Endodermal cell (in vitro differentiated cells): ENCODE results near the gene APOH. TPM values are rescaled to one million over a fixed set of nuclear protein-coding genes. Genes with fewer than 3 reads are reported as not detected.

Experiments
- DNase-seq: peaks from one replicate; pipeline ENCODE4 v3.0.0-alpha.2; 2017
- H3K27ac ChIP-seq: 2 replicates; pipeline ENCODE4 v1.5.1; 2013; ENCODE audit warnings: mild to moderate bottlenecking, low read depth, low read length, moderate library complexity
- H3K27me3 ChIP-seq: 2 replicates; pipeline ENCODE4 v1.6.1; 2013; ENCODE audit warnings: mild to moderate bottlenecking, low read length, moderate library complexity; ENCODE audit not compliant: insufficient read depth, control insufficient read depth, poor library complexity, severe bottlenecking
- H3K36me3 ChIP-seq: 2 replicates; pipeline ENCODE4 v1.7.0; 2013; ENCODE audit warnings: mild to moderate bottlenecking, low read length, moderate library complexity; ENCODE audit not compliant: control insufficient read depth, insufficient read depth
- H3K4me1 ChIP-seq: one replicate; pipeline ENCODE4 v1.7.0; 2013; ENCODE audit warnings: low read length; ENCODE audit not compliant: control insufficient read depth, insufficient read depth
- H3K4me3 ChIP-seq: 2 replicates; pipeline ENCODE4 v1.5.1; 2013; ENCODE audit warnings: mild to moderate bottlenecking, low read length, moderate library complexity
- H3K9ac ChIP-seq: 2 replicates; pipeline ENCODE4 v1.6.1; 2013; ENCODE audit warnings: mild to moderate bottlenecking, low read length, moderate library complexity; ENCODE audit not compliant: poor library complexity, severe bottlenecking; ENCODE audit errors: extremely low read depth
- H3K9me3 ChIP-seq: 2 replicates; pipeline ENCODE4 v1.6.1; 2013; ENCODE audit warnings: mild to moderate bottlenecking, low read length, moderate library complexity; ENCODE audit not compliant: control insufficient read depth
- H3K27ac Mint-ChIP-seq: 2 replicates; pipeline ENCODE4 v1.8.0; 2020; ENCODE audit warnings: mixed read lengths
- H3K27me3 Mint-ChIP-seq: 2 replicates; pipeline ENCODE4 v1.8.0; 2021; ENCODE audit warnings: mild to moderate bottlenecking, mixed read lengths; ENCODE audit not compliant: insufficient read depth
- H3K36me3 Mint-ChIP-seq: 2 replicates; pipeline ENCODE4 v1.8.0; 2020; ENCODE audit warnings: low read depth, mixed read lengths
- H3K4me1 Mint-ChIP-seq: 2 replicates; pipeline ENCODE4 v1.8.0; 2020; ENCODE audit warnings: mixed read lengths
- H3K4me3 Mint-ChIP-seq: 2 replicates; pipeline ENCODE4 v1.8.0; 2020; ENCODE audit warnings: mild to moderate bottlenecking, moderate library complexity, mixed read lengths
- H3K9me3 Mint-ChIP-seq: 2 replicates; pipeline ENCODE4 v1.8.0; 2020; ENCODE audit warnings: mild to moderate bottlenecking, mixed read lengths
- WGBS, 2 experiments: methylation state at CpG; one replicate each; pipeline versions ENCODE4 v1.1.5 to v1.1.7; 2013; ENCODE audit warnings: missing lambda C conversion rate in 2 of 2, mixed read lengths in 1 of 2; ENCODE audit not compliant: insufficient coverage in 1 of 2, insufficient read length in 1 of 2; 5-methylcytosine and 5-hydroxymethylcytosine counted together
- long read RNA-seq, 4 experiments: library from polyadenylated mRNA in 2 of 4; library from RNA in 1 of 4; library from capped mRNA in 1 of 4; stranded (forward) in 3 of 4; unstranded in 1 of 4; transcript quantifications; one replicate each; pipeline ENCODE4 v2.0.0, GENCODE V29; 2020 to 2021; ENCODE audit warnings: inconsistent platforms in 1 of 4
- polyA plus RNA-seq, 2 experiments: library from polyadenylated mRNA; stranded (reverse); fragments of 50-300 nt; gene quantifications; one replicate each; pipeline ENCODE4 v1.2.3, GENCODE V29; 2013
- total RNA-seq, 2 donors: library from RNA; stranded (reverse); fragmentation: NEBNext Ultra II Directional in 1 of 2; extraction: Animal tissue kit (Norgen Biotek cat#: 25700) in 1 of 2; gene quantifications; 2 replicates in 1 of 2; 3 replicates in 1 of 2; pipeline ENCODE4 v1.2.1, GENCODE V29; 2021
- TF ChIP-seq, protein P1 (sequence below): fragments of 200-600 bp; sonication (generic); conservative IDR thresholded peaks from 2 replicates; pipeline ENCODE4 v1.5.0; 2021; ENCODE audit warnings: antibody characterized with exemption, mild to moderate bottlenecking

Gene APOH, protein sequence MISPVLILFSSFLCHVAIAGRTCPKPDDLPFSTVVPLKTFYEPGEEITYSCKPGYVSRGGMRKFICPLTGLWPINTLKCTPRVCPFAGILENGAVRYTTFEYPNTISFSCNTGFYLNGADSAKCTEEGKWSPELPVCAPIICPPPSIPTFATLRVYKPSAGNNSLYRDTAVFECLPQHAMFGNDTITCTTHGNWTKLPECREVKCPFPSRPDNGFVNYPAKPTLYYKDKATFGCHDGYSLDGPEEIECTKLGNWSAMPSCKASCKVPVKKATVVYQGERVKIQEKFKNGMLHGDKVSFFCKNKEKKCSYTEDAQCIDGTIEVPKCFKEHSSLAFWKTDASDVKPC
- not detected for total RNA-seq
- polyA plus RNA-seq (2013, experiment 1 of 2), result not detected
- polyA plus RNA-seq (2013, experiment 2 of 2), result not detected
- long read RNA-seq, experiment 1, result 0 reads
- long read RNA-seq, experiment 2, result 0 reads
- long read RNA-seq, experiment 3, result 0 reads
- long read RNA-seq, experiment 4, result 0 reads

DNA sequence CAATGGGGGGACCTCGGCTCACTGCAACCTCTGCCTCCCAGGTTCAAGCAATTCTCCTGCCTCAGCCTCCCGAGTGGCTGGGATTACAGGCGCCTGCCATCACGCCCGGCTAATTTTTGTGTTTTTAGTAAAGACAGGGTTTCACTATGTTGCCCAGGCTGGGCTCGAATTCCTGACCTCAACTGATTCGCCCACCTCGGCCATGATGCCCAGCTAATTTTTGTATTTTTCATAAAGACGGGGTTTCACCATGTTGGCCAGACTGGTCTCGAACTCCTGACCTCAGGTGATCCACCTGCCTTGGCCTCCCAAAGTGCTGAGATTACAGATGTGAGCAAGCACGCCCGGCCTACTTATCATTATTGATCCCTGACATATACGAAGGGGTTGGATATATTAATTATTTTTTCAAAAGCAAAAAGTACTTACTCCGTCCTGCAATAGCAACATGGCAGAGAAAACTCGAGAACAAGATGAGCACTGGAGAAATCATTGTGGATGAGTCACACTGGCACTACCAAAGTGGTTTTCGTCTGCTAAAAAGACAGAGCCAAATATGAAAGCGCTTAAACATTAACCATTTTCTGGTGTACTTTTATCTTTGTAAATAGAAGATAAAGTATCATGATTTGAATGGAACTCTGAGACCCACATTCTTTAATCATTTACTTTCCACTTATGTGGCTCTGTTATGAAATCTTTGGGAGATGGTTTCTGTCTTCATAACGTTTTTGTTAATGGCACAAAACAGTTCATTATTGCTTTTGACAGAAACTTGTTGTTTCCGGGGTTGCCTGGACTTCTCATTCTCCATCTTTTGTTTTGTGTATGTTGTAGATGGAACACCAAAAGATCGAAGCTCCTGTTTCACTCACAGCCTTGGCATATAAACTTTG is at the start of gene APOH:
Gene APOH, minus strand, starts transcription at position 529 of the 896 bp plus-strand sequence. Its CDS starts 36 bp downstream, at position 493.
- H3K9me3 ChIP-seq, result no peaks in the 10 kb centered on the region
- TF ChIP-seq, protein P1, sequence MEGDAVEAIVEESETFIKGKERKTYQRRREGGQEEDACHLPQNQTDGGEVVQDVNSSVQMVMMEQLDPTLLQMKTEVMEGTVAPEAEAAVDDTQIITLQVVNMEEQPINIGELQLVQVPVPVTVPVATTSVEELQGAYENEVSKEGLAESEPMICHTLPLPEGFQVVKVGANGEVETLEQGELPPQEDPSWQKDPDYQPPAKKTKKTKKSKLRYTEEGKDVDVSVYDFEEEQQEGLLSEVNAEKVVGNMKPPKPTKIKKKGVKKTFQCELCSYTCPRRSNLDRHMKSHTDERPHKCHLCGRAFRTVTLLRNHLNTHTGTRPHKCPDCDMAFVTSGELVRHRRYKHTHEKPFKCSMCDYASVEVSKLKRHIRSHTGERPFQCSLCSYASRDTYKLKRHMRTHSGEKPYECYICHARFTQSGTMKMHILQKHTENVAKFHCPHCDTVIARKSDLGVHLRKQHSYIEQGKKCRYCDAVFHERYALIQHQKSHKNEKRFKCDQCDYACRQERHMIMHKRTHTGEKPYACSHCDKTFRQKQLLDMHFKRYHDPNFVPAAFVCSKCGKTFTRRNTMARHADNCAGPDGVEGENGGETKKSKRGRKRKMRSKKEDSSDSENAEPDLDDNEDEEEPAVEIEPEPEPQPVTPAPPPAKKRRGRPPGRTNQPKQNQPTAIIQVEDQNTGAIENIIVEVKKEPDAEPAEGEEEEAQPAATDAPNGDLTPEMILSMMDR, result no peak
- no peaks in the 10 kb centered on the region for H3K36me3 Mint-ChIP-seq
- H3K9me3 Mint-ChIP-seq, result no peaks in the 10 kb centered on the region
- no peak for DNase-seq
- H3K36me3 ChIP-seq, result no peaks in the 10 kb centered on the region
- H3K4me3 Mint-ChIP-seq, result no peak within 1 kb of the TSS
- no peak within 1 kb of the TSS for H3K27ac Mint-ChIP-seq
- H3K27me3 Mint-ChIP-seq, result no peaks in the 10 kb centered on the region
- no peak within 1 kb of the TSS for H3K9ac ChIP-seq
- H3K27ac ChIP-seq, result no peak within 1 kb of the TSS
- no peak within 1 kb of the TSS for H3K4me3 ChIP-seq
- H3K27me3 ChIP-seq, result no peaks in the 10 kb centered on the region
- 91 to 94% methylated on average over 13 to 19 of the region's 20 CpGs for WGBS, 2 experiments
- H3K4me1 ChIP-seq, result no peaks in the 10 kb centered on the region
- H3K4me1 Mint-ChIP-seq, result no peaks in the 10 kb centered on the region

DNA sequence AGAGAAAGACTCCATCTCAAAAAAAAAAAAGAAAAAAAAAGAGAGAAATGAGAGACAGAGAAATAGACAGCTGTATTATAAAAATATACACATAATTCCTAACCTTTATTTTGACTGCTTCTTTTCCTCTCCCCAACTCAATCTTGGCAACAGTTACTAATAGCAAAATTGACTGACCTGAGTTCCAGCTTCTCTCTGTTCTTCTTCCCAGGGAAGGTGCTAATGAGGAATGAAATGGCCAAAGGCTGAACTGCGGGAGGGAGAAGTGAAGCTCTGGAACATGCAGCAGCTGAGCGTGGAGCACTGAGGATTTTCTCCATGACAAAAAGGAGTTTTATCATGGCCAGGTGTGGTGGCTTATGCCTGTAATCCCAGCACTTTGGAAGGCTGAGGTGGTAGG is 48.0 kb upstream of the APOH start:
- WGBS, 2 experiments, result 80 to 86% methylated on average over 2 of the region's 2 CpGs
- Histone ChIP-seq H3K36me3 (no peaks in the 10 kb centered on the region), H3K4me1 (no peaks in the 10 kb centered on the region), H3K27ac (no peak overlapping the region), H3K4me3 (no peak overlapping the region), H3K9me3 (no peaks in the 10 kb centered on the region), H3K9ac (no peak overlapping the region), H3K27me3 (no peaks in the 10 kb centered on the region)
- no peaks in the 10 kb centered on the region for H3K27me3 Mint-ChIP-seq
- peak; percentile 78 for DNase-seq
- TF ChIP-seq, protein P1, result no peak
- no peaks in the 10 kb centered on the region for H3K36me3 Mint-ChIP-seq
- no peaks in the 10 kb centered on the region for H3K9me3 Mint-ChIP-seq
- no peak overlapping the region for H3K4me3 Mint-ChIP-seq
- peaks cover 7% of the 10 kb centered on the region for H3K4me1 Mint-ChIP-seq
- H3K27ac Mint-ChIP-seq, result peak overlapping the region; percentile 58

DNA sequence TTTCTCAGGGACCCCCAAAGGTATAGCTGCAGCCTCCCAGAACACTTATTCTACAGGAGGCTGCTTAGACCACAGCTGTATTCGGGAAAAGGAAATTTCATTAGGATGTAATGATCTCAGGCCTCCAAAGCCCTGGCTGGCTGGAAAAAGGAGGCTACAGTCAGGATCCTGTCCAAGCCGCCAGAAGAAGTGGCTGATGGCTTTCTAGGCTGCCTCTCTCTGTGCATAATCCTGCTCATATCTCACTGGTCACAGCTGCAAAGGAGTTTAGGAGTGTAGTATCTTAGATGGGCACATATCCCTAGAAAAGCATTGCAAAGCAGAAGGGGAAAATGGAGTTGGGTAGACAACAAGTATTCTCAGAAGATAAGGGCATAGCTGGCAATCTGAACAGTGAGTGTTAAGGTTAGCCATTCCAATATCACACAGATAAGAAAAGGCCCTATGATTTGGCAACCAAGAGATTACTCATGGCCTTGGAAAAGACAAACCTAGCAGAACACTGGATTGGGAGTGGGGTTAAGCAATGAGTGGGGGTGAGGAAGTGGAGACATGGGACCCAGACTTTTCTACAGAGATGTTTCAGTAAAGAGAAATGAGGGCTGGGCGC is 47.2 kb upstream of the APOH start:
- no peaks in the 10 kb centered on the region for H3K4me1 ChIP-seq
- peaks cover 5% of the 10 kb centered on the region for H3K9me3 ChIP-seq
- no peak for DNase-seq
- H3K4me1 Mint-ChIP-seq, result peaks cover 7% of the 10 kb centered on the region
- H3K4me3 Mint-ChIP-seq, result no peak overlapping the region
- TF ChIP-seq, protein P1, result no peak
- 97 to 100% methylated on average over 3 of the region's 3 CpGs for WGBS, 2 experiments
- H3K36me3 Mint-ChIP-seq, result no peaks in the 10 kb centered on the region
- no peaks in the 10 kb centered on the region for H3K27me3 ChIP-seq
- H3K9me3 Mint-ChIP-seq, result peaks cover 6% of the 10 kb centered on the region
- no peak overlapping the region for H3K27ac ChIP-seq
- H3K27ac Mint-ChIP-seq, result no peak overlapping the region
- H3K9ac ChIP-seq, result no peak overlapping the region
- H3K27me3 Mint-ChIP-seq, result no peaks in the 10 kb centered on the region
- no peaks in the 10 kb centered on the region for H3K36me3 ChIP-seq
- no peak overlapping the region for H3K4me3 ChIP-seq
